HEK293T (cell line): Measurements from ENCODE around the gene ILF2.
A peak's percentile ranks its signal among the peaks of the same experiment; 100 is the strongest.

ENCODE experiments used
- CTCF ChIA-PET: fragments of 350-600 bp; formaldehyde crosslinking; extraction: SDS; loops from one replicate; lab custom pipeline; 2021; ENCODE audit warnings: antibody characterized with exemption, inconsistent platforms; lab: Yijun Ruan, JAX
- POLR2A ChIA-PET: fragments of 350-600 bp; formaldehyde crosslinking; extraction: SDS; loops from one replicate; lab custom pipeline; 2020; ENCODE audit warnings: antibody characterized with exemption, inconsistent platforms; lab: Yijun Ruan, JAX
- DNase-seq: peaks from one replicate; pipeline ENCODE4 v3.0.0; 2012; ENCODE audit warnings: mixed read lengths; ENCODE audit errors: extremely low spot score
- ARNT ChIP-seq: fragments of 450-650 bp; IDR thresholded peaks from 2 replicates; pipeline ENCODE4 v1.6.1; 2017; ENCODE audit warnings: mild to moderate bottlenecking
- BHLHE40 ChIP-seq: fragments of 450-650 bp; IDR thresholded peaks from 2 replicates; pipeline ENCODE4 v1.6.1; 2016; ENCODE audit warnings: mild to moderate bottlenecking, moderate library complexity, borderline replicate concordance
- CTBP1 ChIP-seq: fragments of 450-650 bp; IDR thresholded peaks from 2 replicates; pipeline ENCODE4 v1.6.1; 2016; ENCODE audit warnings: borderline replicate concordance
- ELF4 ChIP-seq: fragments of 450-650 bp; IDR thresholded peaks from 2 replicates; pipeline ENCODE4 v1.6.1; 2017; ENCODE audit warnings: antibody characterized with exemption
- FOXA1 ChIP-seq: fragments of 450-650 bp; IDR thresholded peaks from 2 replicates; pipeline ENCODE4 v1.6.1; 2016; ENCODE audit warnings: mild to moderate bottlenecking
- FOXK2 ChIP-seq: fragments of 450-650 bp; IDR thresholded peaks from 2 replicates; pipeline ENCODE4 v1.6.1; 2016; ENCODE audit warnings: mild to moderate bottlenecking
- FOXM1 ChIP-seq: fragments of 450-650 bp; IDR thresholded peaks from 2 replicates; pipeline ENCODE4 v1.6.1; 2017; ENCODE audit warnings: mild to moderate bottlenecking, borderline replicate concordance
- HDGF ChIP-seq: fragments of 450-650 bp; IDR thresholded peaks from 2 replicates; pipeline ENCODE4 v1.6.1; 2017; ENCODE audit warnings: antibody characterized with exemption, borderline replicate concordance
- L3MBTL2 ChIP-seq: fragments of 450-650 bp; conservative IDR thresholded peaks from 2 replicates; pipeline ENCODE4 v1.6.1; 2016; ENCODE audit warnings: mild to moderate bottlenecking
- LEF1 ChIP-seq: fragments of 450-650 bp; IDR thresholded peaks from 2 replicates; pipeline ENCODE4 v1.6.1; 2017; ENCODE audit warnings: mild to moderate bottlenecking, borderline replicate concordance
- NFRKB ChIP-seq: fragments of 450-650 bp; IDR thresholded peaks from 2 replicates; pipeline ENCODE4 v1.6.1; 2016; ENCODE audit warnings: mild to moderate bottlenecking, moderate library complexity
- PKNOX1 ChIP-seq: fragments of 450-650 bp; IDR thresholded peaks from 2 replicates; pipeline ENCODE4 v1.6.1; 2016
- SP1 ChIP-seq: fragments of 450-650 bp; IDR thresholded peaks from 2 replicates; pipeline ENCODE4 v1.6.1; 2017
- SUZ12 ChIP-seq: fragments of 450-650 bp; IDR thresholded peaks from 2 replicates; pipeline ENCODE4 v1.6.1; 2016; ENCODE audit warnings: mild to moderate bottlenecking
- TARDBP ChIP-seq: fragments of 450-650 bp; IDR thresholded peaks from 2 replicates; pipeline ENCODE4 v1.6.1; 2016
- ZNF384 ChIP-seq: fragments of 450-650 bp; IDR thresholded peaks from 2 replicates; pipeline ENCODE4 v1.6.1; 2016

ILF2 gene

DNA sequence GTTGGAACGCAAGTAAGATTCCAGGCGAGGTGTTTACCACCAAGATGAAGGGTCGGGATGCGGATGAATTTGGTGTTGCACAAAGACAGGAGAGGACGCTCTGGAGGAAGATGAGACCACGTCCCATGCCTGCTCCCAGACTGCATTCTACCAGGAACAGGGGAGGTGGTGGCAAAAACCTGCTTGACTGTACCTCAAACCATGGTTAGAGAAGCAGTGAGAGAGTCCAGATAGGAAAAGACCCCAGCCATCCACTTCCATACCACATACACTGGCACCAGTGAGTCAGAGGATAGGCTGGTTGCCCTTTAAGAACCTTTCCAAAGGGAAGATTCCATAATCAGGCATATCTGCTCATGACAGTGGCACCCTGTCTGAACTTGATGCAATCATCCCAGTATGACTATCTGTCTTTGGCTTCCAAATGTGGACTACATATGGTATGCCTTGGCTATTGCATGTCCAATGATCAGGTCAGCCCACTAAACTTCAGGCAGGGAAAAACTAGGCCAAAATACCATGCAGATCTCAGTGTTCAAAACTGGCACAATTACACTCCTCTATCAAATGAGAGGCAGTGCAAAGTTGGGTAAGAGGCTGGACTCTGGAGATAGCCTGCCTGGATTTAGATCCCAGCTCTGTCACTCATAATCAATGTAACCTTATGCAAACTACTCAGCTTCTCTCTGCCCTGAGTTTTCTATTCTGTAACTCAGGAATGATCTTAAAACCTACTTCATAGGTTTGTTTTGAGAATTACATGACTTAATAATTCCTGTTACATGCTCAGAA is 28.3 kb upstream of the ILF2 start:
- TF ChIP-seq FOXA1, result no peak
- TF ChIP-seq PKNOX1, result 0 out of 2 replicates have a peak, but pooled peaks have one; percentile 19
- TF ChIP-seq BHLHE40, result no peak
- no peak for DNase-seq
- ChIA-PET CTCF (interaction anchor here (0.7 kb wide), 1 partner anchor 21 kb away, joined by 9 read pairs; no protein-coding TSS in a partner anchor), POLR2A (interaction anchor here (1.6 to 3.5 kb wide), 3 partner anchors 10 to 29 kb away, joined by 4 to 24 read pairs (median 7); partner anchors contain the start of gene INTS3)

GRCh38 chr1:153698020-153698922 is 27.5 kb upstream of the ILF2 start:
- TF ChIP-seq HDGF (0 out of 2 replicates have a peak, but pooled peaks have one; percentile 25), ELF4 (no peak), CTBP1 (no peak)
- CTCF ChIA-PET, result interaction anchor here (0.6 kb wide), 1 partner anchor 343 kb away, joined by 3 read pairs; no protein-coding TSS in a partner anchor
- DNase-seq, result no peak
- POLR2A ChIA-PET, result interaction anchor here (0.8 to 3.5 kb wide), 5 partner anchors 10 to 71 kb away, joined by 3 to 24 read pairs (median 4); partner anchors contain the start of genes INTS3 and S100A13

- CTCF ChIA-PET, result interaction anchor here (0.6 kb wide), 1 partner anchor 342 kb away, joined by 3 read pairs; no protein-coding TSS in a partner anchor
- DNase-seq, result no peak
- TF ChIP-seq HDGF, result 0 out of 2 replicates have a peak, but pooled peaks have one; percentile 44
- TF ChIP-seq L3MBTL2, result no peak
- POLR2A ChIA-PET, result interaction anchor here (0.8 to 3.5 kb wide), 5 partner anchors 9 to 70 kb away, joined by 3 to 24 read pairs (median 6); partner anchors contain the start of genes CHTOP, INTS3 and S100A13
Observed at GRCh38 chr1:153697191-153698019, 26.6 kb upstream of the ILF2 start.

DNA sequence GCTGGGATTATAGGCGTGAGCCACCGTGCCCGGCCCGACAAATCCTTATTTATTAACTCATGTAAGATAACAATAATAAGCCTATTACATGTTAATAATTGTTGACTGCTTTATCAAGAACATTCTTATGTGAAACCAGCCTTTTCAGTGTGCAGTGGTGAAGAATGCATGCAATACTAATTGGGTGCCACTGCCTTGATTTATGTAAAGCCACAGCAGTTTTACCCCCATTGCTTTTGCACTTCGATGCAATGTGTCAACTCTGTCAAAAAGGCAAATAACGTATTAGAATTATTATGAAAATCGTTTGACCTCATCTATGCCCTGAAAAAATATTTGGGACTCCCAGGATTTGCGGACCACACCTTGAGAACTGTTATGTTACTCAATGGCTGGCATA is 25.9 kb upstream of the ILF2 start:
- no peak for TF ChIP-seq SUZ12
- TF ChIP-seq PKNOX1, result no peak
- no peak for TF ChIP-seq ARNT
- TF ChIP-seq CTBP1, result no peak
- TF ChIP-seq SP1, result no peak
- no peak for TF ChIP-seq BHLHE40
- no peak for TF ChIP-seq FOXK2
- TF ChIP-seq TARDBP, result no peak
- TF ChIP-seq ZNF384, result no peak
- TF ChIP-seq FOXM1, result no peak
- no peak for TF ChIP-seq LEF1
- TF ChIP-seq ELF4, result no peak
- no peak for TF ChIP-seq NFRKB
- no peak for TF ChIP-seq HDGF
- no peak for DNase-seq
- POLR2A ChIA-PET, result interaction anchor here (0.9 to 3.5 kb wide), 3 partner anchors 12 to 63 kb away, joined by 6 to 24 read pairs (median 7); partner anchors contain the start of genes CHTOP and INTS3
- CTCF ChIA-PET, result no interaction called here

GRCh38 chr1:153693466-153693865 is 22.7 kb upstream of the ILF2 start:
- CTCF ChIA-PET, result no interaction called here
- TF ChIP-seq ELF4, result no peak
- TF ChIP-seq FOXA1, result no peak
- no peak for TF ChIP-seq SP1
- no peak for TF ChIP-seq HDGF
- TF ChIP-seq TARDBP, result no peak
- no peak for TF ChIP-seq CTBP1
- TF ChIP-seq LEF1, result no peak
- TF ChIP-seq SUZ12, result no peak
- POLR2A ChIA-PET, result interaction anchor here (0.9 to 1.4 kb wide), 2 partner anchors 34 to 35 kb away, joined by 3 to 4 read pairs; partner anchors contain the start of genes INTS3 and SNAPIN
- DNase-seq, result no peak

DNA sequence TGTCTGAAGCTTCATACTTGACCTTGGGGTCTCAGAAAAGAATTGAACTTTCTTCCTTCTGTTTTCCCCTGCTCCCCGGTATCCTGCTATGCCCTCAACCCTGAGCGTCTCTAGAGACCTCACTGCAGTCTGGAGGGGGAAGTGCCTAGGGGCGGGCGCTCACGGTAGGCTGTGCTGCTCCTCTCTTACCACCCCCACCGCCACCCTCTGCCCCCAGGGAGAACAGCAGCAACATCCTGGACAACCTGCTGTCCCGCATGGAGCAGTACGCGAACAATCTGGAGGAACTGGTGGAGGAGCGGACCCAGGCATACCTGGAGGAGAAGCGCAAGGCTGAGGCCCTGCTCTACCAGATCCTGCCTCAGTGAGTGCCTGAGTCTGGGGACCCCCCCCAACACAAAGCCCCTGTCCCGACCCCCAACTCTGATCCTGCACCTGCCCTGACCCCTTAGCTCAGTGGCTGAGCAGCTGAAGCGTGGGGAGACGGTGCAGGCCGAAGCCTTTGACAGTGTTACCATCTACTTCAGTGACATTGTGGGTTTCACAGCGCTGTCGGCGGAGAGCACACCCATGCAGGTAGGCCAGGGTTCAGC is 18.0 kb upstream of the ILF2 start:
- POLR2A ChIA-PET, result interaction anchor here (1.0 to 1.6 kb wide), 4 partner anchors 9 to 39 kb away, joined by 3 to 6 read pairs (median 4); partner anchors contain the start of gene INTS3
- CTCF ChIA-PET, result no interaction called here
- TF ChIP-seq LEF1, result no peak
- no peak for TF ChIP-seq ARNT
- TF ChIP-seq BHLHE40, result no peak
- TF ChIP-seq CTBP1, result no peak
- TF ChIP-seq L3MBTL2, result no peak
- TF ChIP-seq FOXM1, result no peak
- no peak for TF ChIP-seq HDGF
- TF ChIP-seq PKNOX1, result no peak
- TF ChIP-seq ELF4, result no peak
- TF ChIP-seq NFRKB, result no peak
- no peak for TF ChIP-seq FOXK2
- no peak for TF ChIP-seq FOXA1
- DNase-seq, result no peak
